Activated CD4-positive, CD25-positive, alpha-beta regulatory T cell treated with anti-CD3 and anti-CD28 coated beads, Interleukin-2, amount 50 U/mL, for 16 hours (primary cell): ENCODE data around the gene RPTOR.
"Not testable (repeated sequence)": the region's sequence is repeated elsewhere in the genome, so short reads cannot be mapped to it uniquely, and the experiment has no call there.

Experiments
- DNase-seq: peaks from one replicate; pipeline ENCODE4 v3.0.0-alpha.2; 2020; ENCODE audit warnings: low read depth, low spot score

The RPTOR gene

GRCh38 chr17:80545499-80545826 lies 825 bp downstream of the RPTOR start:
- DNase-seq = no peak

GRCh38 chr17:80546267-80546666 lies 1.6 kb downstream of the RPTOR start:
- no peak for DNase-seq

GRCh38 chr17:80552523-80552922 lies 7.9 kb downstream of the RPTOR start:
- no peak for DNase-seq

- DNase-seq = no peak
Observed at GRCh38 chr17:80555266-80555665, 10.6 kb downstream of the RPTOR start.

GRCh38 chr17:80558046-80558445 lies 13.4 kb downstream of the RPTOR start:
- no peak for DNase-seq

- no peak for DNase-seq
Observed at GRCh38 chr17:80559825-80560251, 15.2 kb downstream of the RPTOR start.

- no peak for DNase-seq
Observed at GRCh38 chr17:80561541-80562114, 17.0 kb downstream of the RPTOR start.

- DNase-seq = no peak
Observed at GRCh38 chr17:80564545-80564944, 19.9 kb downstream of the RPTOR start.

- DNase-seq = no peak
Observed at GRCh38 chr17:80565343-80566053, 20.9 kb downstream of the RPTOR start.

GRCh38 chr17:80566054-80566400 lies 21.4 kb downstream of the RPTOR start:
- no peak for DNase-seq

GRCh38 chr17:80568246-80568645 lies 23.6 kb downstream of the RPTOR start:
- DNase-seq = no peak

GRCh38 chr17:80569924-80570323 lies 25.3 kb downstream of the RPTOR start:
- DNase-seq = no peak

- DNase-seq = no peak
Observed at GRCh38 chr17:80573701-80574100, 29.1 kb downstream of the RPTOR start.

GRCh38 chr17:80574496-80574895 lies 29.9 kb downstream of the RPTOR start:
- no peak for DNase-seq

GRCh38 chr17:80575057-80575875 lies 30.6 kb downstream of the RPTOR start:
- DNase-seq = peak; percentile 86

GRCh38 chr17:80577876-80578570 lies 33.4 kb downstream of the RPTOR start:
- no peak for DNase-seq

GRCh38 chr17:80578668-80579388 lies 34.2 kb downstream of the RPTOR start:
- not testable (repeated sequence) for DNase-seq

GRCh38 chr17:80582165-80582564 lies 37.5 kb downstream of the RPTOR start:
- no peak for DNase-seq

- no peak for DNase-seq
Observed at GRCh38 chr17:80584176-80584905, 39.7 kb downstream of the RPTOR start.

- no peak for DNase-seq
Observed at GRCh38 chr17:80585890-80586845, 41.5 kb downstream of the RPTOR start.
